Fibroblast of lung (primary cell): ENCODE results near the gene PICALM.

Source experiments
- EZH2 ChIP-seq: IDR thresholded peaks from 2 replicates; pipeline ENCODE4 v1.5.1; 2012; ENCODE audit warnings: low read length, control low read depth, mild to moderate bottlenecking; ENCODE audit errors: missing control alignments
- TF ChIP-seq, protein P1 (sequence below), 2 donors: IDR thresholded peaks in 1 of 2; conservative IDR thresholded peaks in 1 of 2; 1 replicate in 1 of 2; 2 replicates in 1 of 2; pipeline ENCODE4 v1.5.1; 2011 to 2012; ENCODE audit warnings: low read length in 2 of 2, control low read depth in 1 of 2, inconsistent platforms in 1 of 2, low read depth in 1 of 2, mild to moderate bottlenecking in 1 of 2

GRCh38 chr11:85949798-85950197, 119.1 kb downstream of the PICALM start:
- TF ChIP-seq EZH2 = no peak
- TF ChIP-seq, protein P1, sequence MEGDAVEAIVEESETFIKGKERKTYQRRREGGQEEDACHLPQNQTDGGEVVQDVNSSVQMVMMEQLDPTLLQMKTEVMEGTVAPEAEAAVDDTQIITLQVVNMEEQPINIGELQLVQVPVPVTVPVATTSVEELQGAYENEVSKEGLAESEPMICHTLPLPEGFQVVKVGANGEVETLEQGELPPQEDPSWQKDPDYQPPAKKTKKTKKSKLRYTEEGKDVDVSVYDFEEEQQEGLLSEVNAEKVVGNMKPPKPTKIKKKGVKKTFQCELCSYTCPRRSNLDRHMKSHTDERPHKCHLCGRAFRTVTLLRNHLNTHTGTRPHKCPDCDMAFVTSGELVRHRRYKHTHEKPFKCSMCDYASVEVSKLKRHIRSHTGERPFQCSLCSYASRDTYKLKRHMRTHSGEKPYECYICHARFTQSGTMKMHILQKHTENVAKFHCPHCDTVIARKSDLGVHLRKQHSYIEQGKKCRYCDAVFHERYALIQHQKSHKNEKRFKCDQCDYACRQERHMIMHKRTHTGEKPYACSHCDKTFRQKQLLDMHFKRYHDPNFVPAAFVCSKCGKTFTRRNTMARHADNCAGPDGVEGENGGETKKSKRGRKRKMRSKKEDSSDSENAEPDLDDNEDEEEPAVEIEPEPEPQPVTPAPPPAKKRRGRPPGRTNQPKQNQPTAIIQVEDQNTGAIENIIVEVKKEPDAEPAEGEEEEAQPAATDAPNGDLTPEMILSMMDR (conservative IDR thresholded peaks at IDR 0.05 in 1 of 2, IDR thresholded peaks at IDR 0.05 in 1 of 2; ENCODE audit: low read depth in 1 of 2, low read length in 2 of 2) = no peak
